Bronchial epithelial cell (primary cell): Measurements from ENCODE around the gene OR6B1. TPM values are rescaled to one million over a fixed set of nuclear protein-coding genes. Genes with fewer than 3 reads are reported as not detected.

Source experiments
- DNase-seq: peaks from one replicate; pipeline ENCODE4 v3.0.0-alpha.2; 2010; ENCODE audit warnings: low read depth
- FAIRE-seq: peaks from 2 replicates; lab custom pipeline; 2011; peaks lifted over from hg19 to GRCh38; lab: Jason Lieb, UNC
- H3K27me3 ChIP-seq: 2 replicates; pipeline ENCODE4 v1.5.1; 2011; ENCODE audit warnings: low read length; ENCODE audit not compliant: control insufficient read depth, insufficient read depth
- H3K36me3 ChIP-seq: 2 replicates; pipeline ENCODE4 v1.5.1; 2011; ENCODE audit warnings: low read length; ENCODE audit not compliant: control insufficient read depth, insufficient read depth
- H3K4me3 ChIP-seq: 2 replicates; pipeline ENCODE4 v1.5.1; 2011; ENCODE audit warnings: mild to moderate bottlenecking, low read depth, low read length, control low read depth
- total RNA-seq: library from RNA; depleted of rRNA; stranded (reverse); fragments of >200 nt; gene quantifications from 2 replicates; pipeline ENCODE4 v1.2.1, GENCODE V29; 2014
- TF ChIP-seq, protein P1 (sequence below): IDR thresholded peaks from 2 replicates; pipeline ENCODE4 v1.5.1; 2011; ENCODE audit warnings: mild to moderate bottlenecking, moderate library complexity, low read length, control low read depth, inconsistent platforms; ENCODE audit not compliant: insufficient read depth, severe bottlenecking

OR6B1 gene
- total RNA-seq, 1 donor from 2014 or later: not detected

DNA sequence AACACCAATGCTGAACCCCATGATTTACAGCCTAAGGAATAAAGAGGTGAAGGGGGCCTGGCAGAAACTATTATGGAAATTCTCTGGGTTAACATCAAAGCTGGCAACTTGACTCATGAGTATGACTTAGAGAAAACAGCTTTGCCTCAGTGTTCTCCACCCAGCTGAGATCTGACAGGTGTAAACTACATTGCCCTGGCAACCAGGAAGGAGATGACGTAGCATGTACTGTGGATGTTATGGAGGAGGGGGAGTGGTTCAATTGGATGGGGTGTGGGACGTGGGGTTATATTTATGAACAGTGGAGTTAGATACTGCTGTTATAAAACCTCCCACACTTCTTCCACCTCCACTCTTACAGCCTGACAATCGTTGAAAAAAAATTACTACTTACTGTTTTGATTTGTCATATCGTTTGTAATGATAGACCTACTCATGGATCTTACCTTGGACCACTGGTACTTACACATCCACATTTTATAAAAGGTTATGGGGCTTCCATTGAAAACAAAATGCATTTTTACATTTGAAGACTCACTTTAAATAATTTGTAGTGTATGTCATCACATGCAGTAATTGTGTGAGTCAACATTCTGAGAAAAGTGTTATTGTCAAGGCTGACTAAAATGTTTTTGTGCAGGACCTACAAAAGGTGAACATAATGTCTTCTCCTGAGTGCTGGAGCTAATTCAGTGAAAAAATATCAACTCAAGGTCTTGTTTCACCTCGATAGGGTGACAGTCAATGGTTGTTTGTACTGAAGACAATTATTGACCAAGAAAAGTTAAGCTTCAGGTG lies 39.1 kb upstream of the OR6B1 start:
- no peak for FAIRE-seq
- H3K36me3 ChIP-seq: no peaks in the 10 kb centered on the region
- peaks cover 3% of the 10 kb centered on the region for H3K27me3 ChIP-seq
- no peak overlapping the region for H3K4me3 ChIP-seq
- peak; percentile 24 for DNase-seq
- TF ChIP-seq, protein P1, sequence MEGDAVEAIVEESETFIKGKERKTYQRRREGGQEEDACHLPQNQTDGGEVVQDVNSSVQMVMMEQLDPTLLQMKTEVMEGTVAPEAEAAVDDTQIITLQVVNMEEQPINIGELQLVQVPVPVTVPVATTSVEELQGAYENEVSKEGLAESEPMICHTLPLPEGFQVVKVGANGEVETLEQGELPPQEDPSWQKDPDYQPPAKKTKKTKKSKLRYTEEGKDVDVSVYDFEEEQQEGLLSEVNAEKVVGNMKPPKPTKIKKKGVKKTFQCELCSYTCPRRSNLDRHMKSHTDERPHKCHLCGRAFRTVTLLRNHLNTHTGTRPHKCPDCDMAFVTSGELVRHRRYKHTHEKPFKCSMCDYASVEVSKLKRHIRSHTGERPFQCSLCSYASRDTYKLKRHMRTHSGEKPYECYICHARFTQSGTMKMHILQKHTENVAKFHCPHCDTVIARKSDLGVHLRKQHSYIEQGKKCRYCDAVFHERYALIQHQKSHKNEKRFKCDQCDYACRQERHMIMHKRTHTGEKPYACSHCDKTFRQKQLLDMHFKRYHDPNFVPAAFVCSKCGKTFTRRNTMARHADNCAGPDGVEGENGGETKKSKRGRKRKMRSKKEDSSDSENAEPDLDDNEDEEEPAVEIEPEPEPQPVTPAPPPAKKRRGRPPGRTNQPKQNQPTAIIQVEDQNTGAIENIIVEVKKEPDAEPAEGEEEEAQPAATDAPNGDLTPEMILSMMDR: no peak

DNA sequence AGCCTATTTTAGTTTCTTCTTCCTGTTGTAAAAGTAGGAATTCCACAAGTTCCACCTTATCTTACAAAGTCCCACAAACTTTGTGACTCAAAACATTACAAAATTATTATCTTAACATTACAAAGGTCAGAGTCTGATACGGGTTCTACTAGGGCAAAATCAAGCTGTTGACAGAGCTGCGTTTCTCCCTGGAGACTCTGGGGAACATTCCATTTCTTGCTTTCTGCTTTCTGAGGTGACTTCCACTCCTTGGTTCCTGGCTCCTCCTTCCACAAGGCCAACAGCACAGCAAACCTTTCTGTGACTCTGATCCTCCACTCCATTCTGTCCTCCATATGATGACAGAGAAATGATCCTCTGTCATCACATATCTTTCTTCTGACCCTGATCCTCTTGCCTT lies 34.8 kb upstream of the OR6B1 start:
- TF ChIP-seq, protein P1: no peak
- DNase-seq (no peak), FAIRE-seq (no peak)
- H3K36me3 ChIP-seq: no peaks in the 10 kb centered on the region
- H3K4me3 ChIP-seq: no peak overlapping the region
- H3K27me3 ChIP-seq: no peaks in the 10 kb centered on the region

DNA sequence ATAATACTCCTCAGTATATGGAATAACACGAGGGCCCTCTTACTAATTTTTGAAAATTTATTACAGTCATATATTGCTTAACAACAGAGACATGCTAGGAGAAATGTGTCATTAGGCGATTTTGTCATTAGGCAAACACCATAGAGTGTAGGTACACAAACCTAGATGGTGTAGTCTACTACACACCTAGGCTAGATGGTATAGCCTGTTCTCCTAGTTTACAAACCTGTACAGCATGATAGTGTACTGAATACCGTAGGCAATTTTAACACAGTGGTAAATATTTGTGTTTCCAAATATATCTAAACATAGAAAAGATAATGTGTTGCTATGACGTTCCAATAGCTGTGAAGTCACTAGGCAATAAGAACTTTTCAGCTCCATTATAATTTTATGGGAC lies 32.7 kb upstream of the OR6B1 start:
- TF ChIP-seq, protein P1: no peak
- Histone ChIP-seq H3K36me3 (no peaks in the 10 kb centered on the region), H3K27me3 (no peaks in the 10 kb centered on the region), H3K4me3 (no peak overlapping the region)
- no peak for FAIRE-seq
- peak; percentile 45 for DNase-seq

DNA sequence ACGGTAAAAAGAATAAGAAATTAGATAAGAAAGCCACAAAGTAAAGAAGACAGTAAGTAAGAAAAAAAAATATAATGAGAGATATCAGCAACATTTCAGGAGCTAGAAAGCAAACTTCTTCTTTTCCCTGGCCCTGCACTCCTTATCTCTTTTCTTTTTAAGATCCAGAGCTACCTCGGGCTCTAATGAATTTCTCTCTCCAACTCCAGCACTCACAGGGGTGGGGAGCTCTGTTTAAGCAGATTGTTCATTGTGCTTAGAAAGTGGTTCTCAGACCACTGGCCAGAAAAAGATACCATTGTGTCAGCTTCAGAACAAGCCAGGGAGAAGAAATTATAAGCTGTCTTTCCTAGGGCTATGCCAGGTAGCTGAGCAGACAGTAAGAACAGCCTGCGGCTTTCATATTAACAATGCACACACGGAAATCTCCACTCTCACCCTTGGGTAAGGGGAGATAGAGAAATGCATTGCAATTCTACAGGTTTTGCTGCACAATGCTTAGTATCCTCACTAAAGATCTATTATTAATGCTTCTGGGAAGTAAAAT lies 26.2 kb upstream of the OR6B1 start:
- Histone ChIP-seq H3K27me3 (no peaks in the 10 kb centered on the region), H3K36me3 (no peaks in the 10 kb centered on the region), H3K4me3 (no peak overlapping the region)
- FAIRE-seq: no peak
- DNase-seq: no peak
- TF ChIP-seq, protein P1: no peak

DNA sequence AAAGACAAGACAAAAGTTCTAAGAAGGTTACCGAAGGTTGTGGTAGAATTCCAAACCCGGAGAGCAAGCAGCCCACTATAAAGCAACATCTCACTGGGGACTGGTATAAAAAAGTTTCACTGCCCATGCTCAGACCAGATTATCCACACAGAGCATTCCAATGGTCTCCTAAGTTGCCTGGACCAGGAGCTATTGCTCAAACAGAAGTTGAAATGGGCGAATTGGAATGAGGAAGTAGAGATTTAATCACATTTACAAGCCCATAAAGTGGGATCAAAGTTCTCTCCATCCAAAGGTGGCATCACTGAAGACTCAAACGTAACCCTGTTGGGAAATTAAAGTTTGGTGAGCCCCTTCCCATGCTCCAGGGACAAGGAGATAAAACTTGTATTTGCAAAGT lies 25.7 kb upstream of the OR6B1 start:
- TF ChIP-seq, protein P1: no peak
- Histone ChIP-seq H3K36me3 (no peaks in the 10 kb centered on the region), H3K4me3 (no peak overlapping the region), H3K27me3 (no peaks in the 10 kb centered on the region)
- DNase-seq: peak; percentile 27
- FAIRE-seq: no peak

DNA sequence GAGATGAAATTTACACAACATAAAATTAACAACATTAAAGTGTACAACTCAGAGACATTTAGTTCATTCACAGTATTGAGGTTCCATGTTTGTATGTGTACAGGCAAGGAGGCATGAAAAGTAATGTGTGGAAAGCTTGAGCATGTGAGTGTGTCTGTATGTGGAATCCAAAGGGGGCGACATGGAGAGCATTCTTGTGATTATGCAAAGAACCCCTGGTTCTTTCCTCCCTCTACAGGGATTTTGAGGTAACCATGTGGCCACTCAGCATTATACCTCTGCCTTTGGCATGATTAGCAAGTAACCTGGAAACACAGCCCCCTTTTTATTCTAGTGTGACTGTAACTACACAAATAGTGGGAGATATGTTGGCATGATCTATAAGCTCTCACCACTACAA lies 24.5 kb upstream of the OR6B1 start:
- H3K27me3 ChIP-seq: no peaks in the 10 kb centered on the region
- no peak overlapping the region for H3K4me3 ChIP-seq
- FAIRE-seq (no peak), DNase-seq (peak; percentile 7)
- no peaks in the 10 kb centered on the region for H3K36me3 ChIP-seq
- TF ChIP-seq, protein P1: no peak
